Activated T-helper 2 cell treated with anti-CD3 and anti-CD28 coated beads, Interferon-gamma antibody, Interleukin-2, Interleukin-4, amounts not matched to agents 10 μg/mL and 5 μg/mL and 100 μg/mL, durations not matched to agents 14 hours and 24 hours and 36 hours (primary cell): ENCODE data around the gene SPATA18. TPM values are rescaled to one million over a fixed set of nuclear protein-coding genes. Genes with fewer than 3 reads are reported as not detected.

Experiments
- DNase-seq: peaks from one replicate; pipeline ENCODE4 v3.0.0; 2021; ENCODE audit warnings: low spot score
- H3K27ac Mint-ChIP-seq: one replicate; pipeline ENCODE4 v1.8.0; 2021; ENCODE audit warnings: mixed read lengths
- H3K27me3 Mint-ChIP-seq: one replicate; pipeline ENCODE4 v1.8.0; 2021; ENCODE audit warnings: low read depth, mixed read lengths
- H3K36me3 Mint-ChIP-seq: one replicate; pipeline ENCODE4 v1.8.0; 2021; ENCODE audit warnings: low read depth, mixed read lengths
- H3K4me1 Mint-ChIP-seq: one replicate; pipeline ENCODE4 v1.8.0; 2021; ENCODE audit warnings: low read depth, mixed read lengths
- H3K4me3 Mint-ChIP-seq: one replicate; pipeline ENCODE4 v1.8.0; 2021; ENCODE audit warnings: low read depth, mild to moderate bottlenecking, moderate library complexity, mixed read lengths
- H3K9me3 Mint-ChIP-seq: one replicate; pipeline ENCODE4 v1.8.0; 2021; ENCODE audit warnings: mixed read lengths
- intact Hi-C: fragments of 100-400 bp; cut with micrococcal nuclease; formaldehyde crosslinking; loops from one replicate; pipeline ENCODE4 v1.15.1; 2023
- total RNA-seq: library from RNA; stranded (reverse); gene quantifications from 2 replicates; pipeline ENCODE4 v1.2.3, GENCODE V29; 2022

Gene SPATA18
- total RNA-seq, 1 donor from 2014 or later: 0.16 TPM

DNA sequence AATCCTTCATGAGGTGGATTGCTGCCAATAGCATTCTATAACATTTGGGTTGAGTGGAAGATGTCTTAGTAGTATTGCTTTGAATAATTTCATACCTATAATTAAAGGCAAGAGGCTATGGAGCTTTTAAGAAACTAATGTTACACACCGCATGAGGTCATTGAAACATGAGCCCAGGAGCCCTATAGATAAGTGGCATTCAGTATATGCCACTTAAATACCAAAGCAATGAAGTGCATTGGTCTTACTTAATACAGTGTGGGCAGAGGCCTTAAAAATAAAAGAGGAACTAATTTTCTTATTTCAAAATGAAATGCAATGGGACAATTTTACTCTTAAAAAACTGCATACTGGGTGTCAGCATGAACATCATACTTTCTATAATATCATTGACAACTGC lies 47.5 kb downstream of the SPATA18 start:
- intact Hi-C loops: no loop called here
- no peaks in the 10 kb centered on the region for H3K27me3 Mint-ChIP-seq
- H3K27ac Mint-ChIP-seq: no peak overlapping the region
- no peak for DNase-seq
- H3K36me3 Mint-ChIP-seq: no peaks in the 10 kb centered on the region
- no peaks in the 10 kb centered on the region for H3K4me1 Mint-ChIP-seq
- H3K9me3 Mint-ChIP-seq: no peaks in the 10 kb centered on the region
- H3K4me3 Mint-ChIP-seq: no peak overlapping the region

DNA sequence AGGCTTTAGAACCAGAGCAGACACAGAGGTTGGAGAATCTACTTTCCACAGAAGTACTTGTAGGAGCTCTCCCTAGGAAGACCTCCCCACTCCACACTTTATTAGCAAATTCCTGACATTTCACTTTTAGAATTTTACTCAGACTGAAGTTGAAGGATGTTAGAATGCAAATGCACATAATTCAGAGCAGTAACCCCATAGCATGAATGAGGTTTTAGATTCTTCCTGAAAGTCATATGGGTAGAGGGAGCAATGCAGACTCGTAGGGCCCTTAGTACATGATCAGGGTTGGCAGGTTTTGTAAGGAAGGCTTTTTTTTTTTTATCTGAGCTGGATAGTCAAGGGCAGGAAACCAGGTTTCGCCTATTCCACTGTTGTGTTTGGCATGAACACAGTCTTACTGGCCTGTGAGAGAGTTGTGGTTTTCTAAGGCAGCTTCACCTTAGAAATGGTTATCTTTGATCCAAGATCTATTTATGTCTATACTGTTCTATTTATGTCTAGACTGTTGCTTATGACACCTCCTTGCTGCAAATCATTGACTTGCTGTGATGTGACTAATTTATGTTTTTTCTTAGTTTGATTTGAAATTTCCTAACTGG lies 48.9 kb downstream of the SPATA18 start:
- intact Hi-C loops: no loop called here
- Mint-ChIP-seq H3K4me1 (no peaks in the 10 kb centered on the region), H3K36me3 (no peaks in the 10 kb centered on the region), H3K9me3 (no peaks in the 10 kb centered on the region), H3K27me3 (no peaks in the 10 kb centered on the region), H3K4me3 (no peak overlapping the region), H3K27ac (no peak overlapping the region)
- no peak for DNase-seq

- intact Hi-C loops: no loop called here
- no peaks in the 10 kb centered on the region for H3K9me3 Mint-ChIP-seq
- H3K4me1 Mint-ChIP-seq: no peaks in the 10 kb centered on the region
- no peak for DNase-seq
- no peak overlapping the region for H3K27ac Mint-ChIP-seq
- no peaks in the 10 kb centered on the region for H3K36me3 Mint-ChIP-seq
- H3K4me3 Mint-ChIP-seq: no peak overlapping the region
- no peaks in the 10 kb centered on the region for H3K27me3 Mint-ChIP-seq
Observed at GRCh38 chr4:52102587-52102986, 51.5 kb downstream of the SPATA18 start.

DNA sequence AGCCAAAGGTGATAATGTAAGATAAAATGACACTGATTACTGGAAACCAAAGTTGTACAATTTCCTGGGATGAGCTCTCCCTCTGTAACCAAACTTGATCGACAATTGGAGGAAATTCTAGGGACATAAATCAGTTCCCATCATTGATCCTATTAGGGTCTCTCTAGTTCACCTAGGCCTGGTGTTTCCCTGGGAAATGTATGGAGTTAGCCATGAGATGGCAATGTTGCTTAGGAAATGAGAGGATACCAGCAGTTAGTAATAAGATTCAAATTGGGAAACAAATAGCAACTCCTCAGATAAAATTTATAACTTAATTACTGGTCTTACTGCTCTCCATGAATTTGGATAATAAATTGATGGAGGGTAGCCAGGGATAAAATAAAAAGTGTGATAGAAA lies 52.2 kb downstream of the SPATA18 start:
- intact Hi-C loops: no loop called here
- Mint-ChIP-seq H3K36me3 (no peaks in the 10 kb centered on the region), H3K9me3 (no peaks in the 10 kb centered on the region), H3K27ac (no peak overlapping the region), H3K4me1 (no peaks in the 10 kb centered on the region), H3K27me3 (no peaks in the 10 kb centered on the region), H3K4me3 (no peak overlapping the region)
- DNase-seq: no peak

GRCh38 chr4:52105276-52105675 lies 54.2 kb downstream of the SPATA18 start:
- no peaks in the 10 kb centered on the region for H3K36me3 Mint-ChIP-seq
- no peaks in the 10 kb centered on the region for H3K9me3 Mint-ChIP-seq
- no peaks in the 10 kb centered on the region for H3K4me1 Mint-ChIP-seq
- no peak overlapping the region for H3K27ac Mint-ChIP-seq
- DNase-seq: no peak
- H3K4me3 Mint-ChIP-seq: no peak overlapping the region
- no peaks in the 10 kb centered on the region for H3K27me3 Mint-ChIP-seq
- intact Hi-C loops: no loop called here

DNA sequence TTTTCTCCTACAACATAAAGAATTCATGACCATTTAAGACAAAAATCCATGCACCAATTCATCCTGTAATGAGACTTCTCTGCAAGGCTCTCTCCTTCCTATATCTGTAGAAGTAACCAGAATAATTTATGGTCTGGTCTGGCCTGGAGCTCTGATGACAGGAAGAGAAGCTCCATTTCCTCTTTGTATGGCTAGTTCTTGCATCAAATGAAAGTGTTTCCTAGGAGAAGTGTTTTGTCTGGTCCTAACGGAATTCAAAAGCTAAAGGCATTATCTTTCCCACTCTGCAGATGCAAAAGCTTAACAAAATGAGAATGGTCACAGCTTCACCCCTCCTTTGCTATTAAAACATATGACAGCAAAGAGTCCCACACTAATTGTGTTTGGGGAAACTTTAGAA lies 55.1 kb downstream of the SPATA18 start:
- H3K27ac Mint-ChIP-seq: no peak overlapping the region
- H3K4me3 Mint-ChIP-seq: no peak overlapping the region
- H3K36me3 Mint-ChIP-seq: no peaks in the 10 kb centered on the region

DNA sequence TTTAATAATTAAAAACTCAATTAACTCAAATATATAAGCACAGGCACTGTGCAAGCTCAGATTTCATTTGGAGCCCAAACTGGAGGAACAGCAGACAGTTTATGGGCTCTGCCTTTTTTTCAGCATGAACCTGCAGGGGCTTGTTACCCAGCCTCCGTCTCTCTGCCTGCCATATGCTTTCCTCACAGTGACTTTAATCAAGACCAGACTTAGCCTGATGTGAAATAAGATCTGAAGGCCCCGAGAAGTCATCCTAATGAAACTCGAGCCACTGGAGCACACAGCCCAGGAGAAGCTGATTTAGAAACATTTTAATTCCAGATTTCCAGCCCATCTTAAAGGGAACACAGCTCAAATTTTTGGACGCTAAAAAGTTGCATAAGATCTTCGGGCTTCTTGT lies 55.6 kb downstream of the SPATA18 start:
- Mint-ChIP-seq H3K9me3 (no peaks in the 10 kb centered on the region), H3K27ac (no peak overlapping the region), H3K4me3 (no peak overlapping the region), H3K36me3 (no peaks in the 10 kb centered on the region), H3K4me1 (no peaks in the 10 kb centered on the region), H3K27me3 (no peaks in the 10 kb centered on the region)
- intact Hi-C loops: no loop called here
- DNase-seq: no peak

More for the DNA sequence above, 55.1 kb downstream of the SPATA18 start:
- DNase-seq: no peak
- intact Hi-C loops: no loop called here
- H3K9me3 Mint-ChIP-seq: no peaks in the 10 kb centered on the region
- H3K27me3 Mint-ChIP-seq: no peaks in the 10 kb centered on the region
- no peaks in the 10 kb centered on the region for H3K4me1 Mint-ChIP-seq

DNA sequence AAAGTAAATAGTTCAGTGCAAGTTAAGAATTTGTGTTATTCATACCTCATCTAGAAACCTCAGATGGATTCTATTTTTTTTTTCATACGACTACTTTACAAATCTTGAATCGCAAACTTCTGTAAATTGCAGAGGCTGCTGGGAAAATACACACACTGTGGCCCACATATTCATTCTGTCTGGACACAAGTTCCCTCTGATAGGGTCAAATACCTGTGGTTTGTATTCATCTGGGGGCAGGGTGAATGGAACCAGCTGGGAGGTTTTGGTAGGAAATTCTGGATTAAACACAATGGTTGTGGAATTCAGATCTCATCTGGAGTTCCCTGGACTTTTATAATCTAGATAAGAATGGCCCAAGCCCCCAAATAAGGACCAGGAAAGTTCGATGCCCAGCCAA lies 56.2 kb downstream of the SPATA18 start:
- Mint-ChIP-seq H3K27ac (no peak overlapping the region), H3K4me3 (no peak overlapping the region), H3K27me3 (no peaks in the 10 kb centered on the region), H3K4me1 (no peaks in the 10 kb centered on the region), H3K36me3 (no peaks in the 10 kb centered on the region), H3K9me3 (no peaks in the 10 kb centered on the region)
- no peak for DNase-seq
- intact Hi-C loops: no loop called here

GRCh38 chr4:52107745-52108144 lies 56.6 kb downstream of the SPATA18 start:
- Mint-ChIP-seq H3K27me3 (no peaks in the 10 kb centered on the region), H3K36me3 (no peaks in the 10 kb centered on the region), H3K4me1 (no peaks in the 10 kb centered on the region), H3K9me3 (no peaks in the 10 kb centered on the region), H3K27ac (no peak overlapping the region), H3K4me3 (no peak overlapping the region)
- intact Hi-C loops: no loop called here
- no peak for DNase-seq

DNA sequence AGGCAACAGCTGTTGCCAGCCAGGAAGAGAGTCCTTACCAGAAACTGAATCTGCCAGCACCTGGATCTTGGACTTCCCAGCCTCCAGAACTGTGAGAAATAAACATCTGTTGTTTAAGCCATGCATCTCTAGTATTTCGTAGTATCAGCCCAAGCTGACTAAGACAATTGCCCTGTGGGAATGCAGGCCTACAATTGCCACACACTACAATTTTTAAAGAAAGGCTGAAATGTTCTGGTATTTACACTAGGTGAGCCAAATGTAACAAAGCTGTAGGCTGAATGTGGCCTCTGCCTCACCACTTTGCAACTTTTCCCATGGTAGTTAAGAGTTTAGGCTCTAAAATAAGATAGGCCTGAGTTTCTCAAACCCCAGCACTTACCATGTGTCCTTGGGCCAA lies 59.1 kb downstream of the SPATA18 start:
- Mint-ChIP-seq H3K4me1 (no peaks in the 10 kb centered on the region), H3K9me3 (no peaks in the 10 kb centered on the region), H3K36me3 (no peaks in the 10 kb centered on the region), H3K27ac (no peak overlapping the region), H3K27me3 (no peaks in the 10 kb centered on the region), H3K4me3 (no peak overlapping the region)
- intact Hi-C loops: no loop called here
- no peak for DNase-seq

- H3K27me3 Mint-ChIP-seq: no peaks in the 10 kb centered on the region
- H3K9me3 Mint-ChIP-seq: no peaks in the 10 kb centered on the region
- no peaks in the 10 kb centered on the region for H3K36me3 Mint-ChIP-seq
- DNase-seq: no peak
- H3K4me3 Mint-ChIP-seq: no peak overlapping the region
- no peaks in the 10 kb centered on the region for H3K4me1 Mint-ChIP-seq
- no peak overlapping the region for H3K27ac Mint-ChIP-seq
- intact Hi-C loops: no loop called here
Observed at GRCh38 chr4:52111995-52112394, 60.9 kb downstream of the SPATA18 start.

DNA sequence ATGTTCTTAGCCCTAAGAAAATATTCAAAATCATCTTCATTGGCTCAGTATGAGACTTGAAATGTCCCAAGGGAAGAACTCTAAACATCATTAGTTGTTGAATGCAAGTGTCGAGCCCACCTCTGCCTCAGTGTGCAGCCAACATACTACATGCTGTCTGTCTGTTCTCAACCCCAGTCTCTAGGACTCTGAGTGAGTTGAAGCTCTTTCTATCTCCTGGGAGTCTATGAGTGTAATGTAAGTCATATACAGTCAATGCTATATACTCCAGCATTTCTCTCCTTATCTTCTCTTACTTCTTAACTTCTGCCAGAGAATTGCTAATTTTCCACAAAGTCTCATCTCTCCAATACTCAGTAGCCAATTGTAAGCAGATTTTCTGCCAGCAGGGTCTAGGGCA lies 61.3 kb downstream of the SPATA18 start:
- no peak overlapping the region for H3K27ac Mint-ChIP-seq
- no peak for DNase-seq
- H3K4me1 Mint-ChIP-seq: no peaks in the 10 kb centered on the region
- H3K9me3 Mint-ChIP-seq: no peaks in the 10 kb centered on the region
- H3K27me3 Mint-ChIP-seq: no peaks in the 10 kb centered on the region
- H3K36me3 Mint-ChIP-seq: no peaks in the 10 kb centered on the region
- no peak overlapping the region for H3K4me3 Mint-ChIP-seq
- intact Hi-C loops: no loop called here

DNA sequence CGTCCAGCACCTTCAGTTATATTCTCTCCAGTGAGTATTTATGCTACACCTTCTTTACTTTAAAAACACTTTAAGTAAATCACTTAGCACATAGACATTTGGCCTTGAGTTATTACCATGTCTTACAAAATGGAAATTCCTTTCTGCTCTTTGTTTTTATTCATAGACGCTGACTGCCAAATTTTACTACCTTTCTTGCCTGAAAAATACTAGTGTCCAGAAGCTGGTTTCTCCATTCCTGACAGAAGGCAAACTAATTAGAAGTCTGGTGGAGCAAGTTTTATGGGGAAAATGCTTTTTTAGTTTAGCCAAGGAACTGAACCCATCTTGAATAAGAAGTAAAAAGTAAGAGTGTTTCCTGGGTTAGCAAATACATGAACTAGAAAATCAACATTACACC lies 65.5 kb downstream of the SPATA18 start:
- Mint-ChIP-seq H3K27ac (no peak overlapping the region), H3K27me3 (no peaks in the 10 kb centered on the region), H3K4me1 (no peaks in the 10 kb centered on the region), H3K36me3 (no peaks in the 10 kb centered on the region), H3K9me3 (no peaks in the 10 kb centered on the region), H3K4me3 (no peak overlapping the region)
- no peak for DNase-seq
- intact Hi-C loops: no loop called here

- Mint-ChIP-seq H3K27me3 (no peaks in the 10 kb centered on the region), H3K4me1 (no peaks in the 10 kb centered on the region), H3K27ac (no peak overlapping the region), H3K9me3 (no peaks in the 10 kb centered on the region), H3K4me3 (no peak overlapping the region), H3K36me3 (no peaks in the 10 kb centered on the region)
- no peak for DNase-seq
- intact Hi-C loops: no loop called here
Observed at GRCh38 chr4:52126226-52126625, 75.1 kb downstream of the SPATA18 start.
